ENCODE data around the gene ZCCHC13.
"Not testable (repeated sequence)": the region's sequence is repeated elsewhere in the genome, so short reads cannot be mapped to it uniquely, and the experiment has no call there.

Gene ZCCHC13

DNA sequence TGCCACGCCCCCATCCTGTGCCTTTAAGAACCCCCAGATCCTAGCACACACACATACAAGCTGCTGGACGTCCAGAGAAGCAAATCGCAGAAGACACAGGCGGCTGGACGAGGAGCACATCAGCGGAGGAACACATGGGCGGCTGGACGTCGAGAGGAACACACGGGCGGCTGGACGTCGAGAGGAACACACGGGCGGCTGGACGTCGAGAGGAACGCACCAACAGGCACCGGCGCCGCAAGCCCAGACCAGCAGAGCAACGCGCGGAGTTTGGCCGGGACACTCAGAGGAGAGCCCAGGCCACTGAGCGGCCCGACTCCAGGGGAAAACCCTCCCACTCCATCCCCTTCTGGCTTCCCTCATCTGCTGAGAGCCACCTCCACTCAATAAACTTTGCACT, 17.2 kb downstream of the ZCCHC13 start:
- no peak for DNase-seq (ENCODE audit: low spot score)

DNA sequence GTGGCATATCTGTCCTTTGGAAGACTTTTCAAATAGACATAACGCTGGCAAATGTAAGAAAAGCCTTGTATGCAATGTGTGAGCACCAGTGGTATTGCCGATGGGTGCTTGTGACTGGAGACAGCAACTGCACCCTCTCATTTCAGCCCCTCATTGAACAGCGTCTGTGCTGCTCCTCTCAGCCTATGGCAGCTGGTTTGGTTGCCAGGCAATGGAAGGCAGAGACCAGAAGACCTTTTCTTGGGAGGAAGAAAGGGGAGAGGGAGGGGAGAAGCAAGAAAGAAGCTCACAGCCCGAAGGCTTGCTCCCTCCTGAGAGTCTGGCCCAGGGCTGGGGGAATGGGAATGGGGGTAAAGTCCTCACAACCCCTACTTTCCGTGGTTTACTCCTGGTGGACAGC, 20.2 kb downstream of the ZCCHC13 start:
- no peak for DNase-seq (ENCODE audit: low spot score)

DNA sequence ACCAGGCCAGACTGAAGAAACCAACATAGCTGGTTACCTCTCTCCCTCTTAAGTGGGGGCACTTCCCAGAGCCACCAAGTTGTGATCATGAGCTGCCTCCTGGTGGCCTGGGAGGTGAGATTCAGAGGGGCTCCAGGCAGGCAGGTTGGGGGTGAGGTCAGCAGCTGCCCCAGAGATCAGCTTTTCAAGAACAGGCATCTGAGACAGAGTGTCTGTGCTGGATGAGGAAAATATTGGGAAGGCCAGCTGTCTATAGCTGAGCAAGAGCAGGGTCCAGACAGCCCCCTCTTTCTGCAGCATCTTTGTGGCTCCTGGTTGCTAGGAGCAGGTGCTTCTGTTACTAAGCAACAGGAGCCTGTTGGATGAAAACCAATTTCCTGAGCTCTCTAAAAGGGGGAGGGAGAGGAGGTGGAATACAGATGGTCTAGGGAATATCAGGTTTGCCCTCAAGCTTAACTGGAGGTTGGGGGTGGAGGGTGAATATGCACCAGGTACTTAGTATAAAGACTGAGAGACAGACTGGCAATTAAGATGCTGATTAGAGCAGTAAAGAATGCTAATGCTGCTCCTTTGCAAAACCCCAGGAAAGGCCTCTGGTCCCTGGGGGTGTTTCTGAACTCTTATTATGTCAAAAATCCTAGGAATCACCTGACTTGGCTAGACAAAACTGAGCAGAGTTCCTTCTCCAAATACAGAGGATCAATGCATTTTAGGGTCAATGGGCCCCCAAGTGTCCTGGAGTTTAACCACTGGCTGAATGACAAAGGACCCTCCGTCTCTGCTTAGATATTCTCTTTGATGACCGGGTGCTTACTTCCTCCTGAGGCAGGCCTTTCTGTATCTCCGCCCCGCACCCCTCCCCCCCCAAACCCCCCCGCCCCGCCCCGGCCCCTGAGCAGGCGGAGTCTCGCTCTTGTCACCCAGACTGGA, 21.4 kb downstream of the ZCCHC13 start:
- DNase-seq (ENCODE audit: low spot score): no peak

DNA sequence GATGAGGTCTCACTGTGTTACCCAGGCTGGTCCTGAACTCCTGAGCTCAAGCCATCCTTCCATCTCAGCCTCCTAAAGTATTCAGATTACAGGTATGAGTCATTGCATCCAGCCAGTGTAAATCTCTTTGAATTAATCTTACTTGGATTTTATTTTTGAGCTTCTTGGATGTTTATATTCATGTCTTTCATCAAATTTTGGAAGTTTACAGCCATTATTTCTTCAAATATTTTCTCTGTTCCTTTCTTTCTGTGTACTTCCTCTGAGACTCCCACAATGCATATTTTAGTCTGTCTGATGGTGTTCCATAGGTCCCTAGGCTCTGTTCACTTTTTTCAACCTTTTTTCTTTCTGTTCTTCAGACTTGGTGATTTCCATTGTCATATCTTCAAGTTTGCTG, 34.9 kb downstream of the ZCCHC13 start:
- no peak for DNase-seq (ENCODE audit: low spot score)

DNA sequence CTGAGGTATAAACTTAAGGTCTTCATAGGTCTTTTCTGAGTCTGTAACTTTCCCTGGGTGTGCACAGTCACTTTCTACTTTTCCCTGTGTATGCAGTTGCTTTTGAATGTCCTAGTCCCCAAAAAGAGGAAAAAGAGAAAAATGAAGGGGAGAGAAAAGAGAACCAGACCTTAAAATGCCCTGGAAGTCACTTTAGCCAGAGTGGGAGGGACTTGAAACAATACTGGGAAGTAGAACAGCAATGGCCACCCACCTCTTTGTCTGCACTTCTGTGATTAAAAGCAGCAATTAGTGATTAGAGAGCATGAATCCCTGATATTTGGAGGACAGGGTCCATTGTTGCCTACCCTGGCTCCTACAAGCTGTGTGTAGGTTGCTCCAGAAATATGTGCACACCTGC, 36.1 kb downstream of the ZCCHC13 start:
- no peak for DNase-seq (ENCODE audit: low spot score)

DNA sequence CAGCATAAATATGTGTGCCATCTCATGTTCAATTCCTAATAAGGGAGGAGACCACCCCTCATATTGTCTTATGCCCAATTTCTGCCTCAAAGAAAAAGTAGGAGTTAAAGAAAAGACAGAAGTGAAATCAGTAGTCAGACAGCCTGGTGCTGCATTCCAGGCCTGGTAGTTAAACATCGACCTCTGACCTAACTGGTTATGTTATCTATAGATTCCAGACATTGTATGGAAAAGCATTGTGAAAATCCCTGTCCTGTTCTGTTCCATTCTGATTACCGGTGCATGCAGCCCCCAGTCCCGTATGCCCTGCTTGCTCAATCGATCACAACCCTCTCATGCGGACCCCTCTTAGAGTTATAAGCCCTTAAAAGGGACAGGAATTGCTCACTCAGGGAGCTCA, 38.2 kb downstream of the ZCCHC13 start:
- not testable (repeated sequence) for DNase-seq (ENCODE audit: low spot score)

DNA sequence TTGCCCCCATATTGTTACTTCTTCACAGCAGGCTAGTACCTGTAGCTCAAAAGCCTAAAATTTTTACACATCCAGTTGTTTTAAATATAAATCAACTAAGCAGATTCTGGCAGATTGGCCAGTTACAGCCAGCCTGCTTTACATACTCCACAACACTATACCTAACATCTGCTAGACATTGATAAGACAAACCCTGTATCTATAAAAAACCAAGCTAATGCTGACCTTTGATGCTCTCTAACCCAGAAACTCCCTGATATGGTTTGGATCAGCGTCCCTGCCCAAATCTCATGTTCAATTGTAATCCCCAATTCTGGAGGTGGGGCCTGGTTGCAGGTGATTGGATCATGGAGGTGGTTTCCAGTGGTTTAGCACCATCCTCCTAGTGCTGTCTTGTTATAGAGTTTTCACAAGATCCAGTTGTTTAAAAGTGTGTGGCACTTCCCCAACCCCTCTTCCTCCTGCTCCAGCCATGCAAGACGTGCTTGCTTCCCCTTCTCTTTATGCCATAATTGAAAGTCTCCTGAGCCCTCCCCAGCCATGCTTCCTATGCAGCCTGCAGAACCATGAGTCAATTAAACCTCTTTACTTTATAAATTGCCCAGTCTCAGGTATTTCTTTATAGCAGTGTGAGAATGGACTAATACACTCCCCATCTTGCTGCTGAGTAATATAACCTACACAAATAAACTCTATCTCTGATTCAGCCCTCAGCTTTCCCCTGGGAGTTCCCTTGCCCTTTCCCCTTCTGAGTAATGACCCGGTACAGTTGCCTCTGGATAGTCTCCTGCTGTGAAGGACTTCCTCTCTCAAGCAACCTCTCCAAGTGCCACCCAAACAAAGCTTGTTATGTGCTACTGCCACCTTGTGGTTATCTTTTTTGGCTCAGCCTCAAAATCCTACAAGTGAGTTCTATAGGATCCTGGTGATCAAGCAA, 39.6 kb downstream of the ZCCHC13 start:
- peak; percentile 73 for DNase-seq (ENCODE audit: low spot score)

DNA sequence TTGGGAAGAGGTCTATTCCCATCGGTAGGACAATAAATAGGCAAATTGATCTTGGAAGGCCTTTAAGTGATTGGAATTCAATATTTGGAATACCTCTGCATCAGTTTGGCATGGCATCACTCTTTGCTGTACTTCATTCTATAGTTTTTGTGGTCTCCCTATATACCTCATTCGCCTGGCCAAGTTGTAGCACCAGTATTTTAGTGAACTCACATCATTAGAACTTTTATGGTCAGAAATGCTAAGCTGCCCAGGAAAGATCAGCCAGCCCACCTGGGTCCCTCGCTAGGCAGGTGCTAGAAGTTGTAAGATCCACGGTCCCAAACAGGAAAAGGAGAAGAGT, 40.3 kb downstream of the ZCCHC13 start:
- DNase-seq (ENCODE audit: low spot score): no peak

DNA sequence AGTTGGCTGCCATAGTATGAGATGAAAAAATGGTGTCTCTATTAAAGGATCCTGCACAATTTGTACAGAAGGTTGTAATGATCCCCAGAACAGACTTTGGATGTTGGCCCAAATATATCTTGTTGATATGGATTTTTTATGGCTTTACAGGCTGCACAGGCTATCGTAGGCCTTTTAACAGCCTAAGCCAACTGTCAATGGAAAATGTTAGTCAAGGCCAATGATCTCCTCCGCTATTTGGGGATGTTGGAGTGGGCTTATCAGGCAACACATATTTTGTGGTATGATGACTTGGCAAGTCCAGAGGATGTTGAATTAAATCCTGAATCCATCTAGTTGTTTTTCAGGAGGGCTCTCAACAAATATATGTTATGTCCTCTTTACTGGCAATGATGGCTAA, 42.1 kb downstream of the ZCCHC13 start:
- DNase-seq (ENCODE audit: low spot score): no peak

DNA sequence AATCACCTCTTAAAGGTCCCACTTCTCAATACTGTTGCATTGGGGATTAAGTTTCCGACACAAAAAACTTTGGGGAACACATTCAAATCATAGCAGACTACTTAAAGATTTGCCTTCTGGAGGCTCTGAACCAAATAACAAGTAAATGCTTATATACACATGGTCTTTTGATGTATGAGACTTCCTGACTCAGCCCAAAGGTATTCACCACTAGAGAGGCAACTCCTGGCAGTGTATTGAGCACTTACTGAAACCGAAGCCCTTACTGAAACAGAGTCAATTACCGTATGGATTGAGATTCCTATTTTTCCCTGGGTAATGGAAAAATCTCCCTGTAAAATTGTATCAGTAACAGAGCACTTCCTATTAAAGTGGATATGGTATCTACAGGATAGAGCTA, 45.4 kb downstream of the ZCCHC13 start:
- DNase-seq (ENCODE audit: low spot score): peak; percentile 18

DNA sequence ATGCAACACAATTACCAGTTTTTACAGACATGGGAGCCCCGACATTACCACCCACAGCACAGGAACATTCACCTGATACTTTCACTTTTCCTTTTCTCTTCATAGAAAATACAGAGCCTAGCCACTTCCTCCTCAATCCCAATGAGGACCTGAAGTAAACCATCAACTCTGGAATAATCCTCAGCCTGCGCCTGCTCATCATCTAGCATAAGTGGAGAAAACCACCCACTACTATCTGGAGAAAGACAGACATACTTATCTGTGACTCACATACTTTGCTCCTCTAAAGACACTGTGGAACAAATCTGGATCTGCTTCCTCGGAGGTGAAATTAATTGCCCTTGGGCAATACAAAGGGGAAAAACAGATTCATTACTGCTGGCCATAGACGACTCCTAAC, 47.8 kb downstream of the ZCCHC13 start:
- DNase-seq (ENCODE audit: low spot score): no peak

DNA sequence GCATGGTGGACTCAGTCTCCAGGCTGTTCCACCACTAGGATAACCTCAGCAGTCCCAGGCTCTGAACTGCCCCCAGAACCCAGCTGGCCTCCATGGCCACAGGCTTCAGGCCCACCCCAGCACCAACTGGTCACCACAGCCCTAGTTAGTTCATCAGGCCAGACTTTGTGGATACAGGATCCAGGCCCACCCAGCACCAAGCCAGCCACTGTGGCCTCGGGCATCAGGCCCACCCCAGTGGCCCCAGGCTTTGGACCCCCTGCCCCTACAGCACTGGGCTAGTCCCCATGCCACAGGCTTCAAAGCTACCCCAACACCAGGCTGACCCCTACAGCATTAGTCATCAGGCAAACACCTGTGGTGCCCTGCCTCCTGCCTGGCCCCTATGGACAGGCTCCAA, 50.0 kb downstream of the ZCCHC13 start:
- DNase-seq (ENCODE audit: low spot score): no peak
